ENCODE results near the gene VEZT.
A peak's percentile ranks its signal among the peaks of the same experiment; 100 is the strongest.
"Not testable (repeated sequence)": the region's sequence is repeated elsewhere in the genome, so short reads cannot be mapped to it uniquely, and the experiment has no call there.

Gene VEZT

GRCh38 chr12:95217377-95218149, at the start of gene VEZT, which contains the start of gene FGD6:
Gene VEZT, plus strand, starts transcription at chr12:95217807. Its CDS starts 44 bp downstream, at chr12:95217851.
Gene FGD6, minus strand, starts transcription at chr12:95217467. Its CDS starts 227 bp downstream, at chr12:95217240.
- peak; percentile 98 to 100 for DNase-seq

- DNase-seq: no peak
These were observed 48.9 kb upstream of the VEZT start for GRCh38 chr12:95168746-95169145.

- no peak for DNase-seq
These were observed 48.2 kb upstream of the VEZT start for GRCh38 chr12:95169368-95169767.

- DNase-seq: peak in 1 of 2 experiments; percentile 34
These were observed 44.0 kb upstream of the VEZT start for GRCh38 chr12:95173392-95174251.

GRCh38 chr12:95177201-95177768, 40.3 kb upstream of the VEZT start:
- DNase-seq: no peak

- no peak for DNase-seq
These were observed 39.5 kb upstream of the VEZT start for GRCh38 chr12:95178136-95178535.

- DNase-seq: no peak
These were observed 38.6 kb upstream of the VEZT start for GRCh38 chr12:95179011-95179410.

- DNase-seq: peak in 1 of 2 experiments; percentile 6
These were observed 36.5 kb upstream of the VEZT start for GRCh38 chr12:95181103-95181502.

- no peak for DNase-seq
These were observed 34.7 kb upstream of the VEZT start for GRCh38 chr12:95182868-95183415.

- no peak for DNase-seq
These were observed 33.5 kb upstream of the VEZT start for GRCh38 chr12:95184121-95184520.

GRCh38 chr12:95185072-95185471, 32.5 kb upstream of the VEZT start:
- DNase-seq: no peak

- DNase-seq: no peak
These were observed 31.8 kb upstream of the VEZT start for GRCh38 chr12:95185854-95186253.

- no peak for DNase-seq
These were observed 29.7 kb upstream of the VEZT start for GRCh38 chr12:95187865-95188415.

GRCh38 chr12:95191060-95191696, 26.4 kb upstream of the VEZT start:
- no peak for DNase-seq

- no peak for DNase-seq
These were observed 25.3 kb upstream of the VEZT start for GRCh38 chr12:95192271-95192670.

GRCh38 chr12:95193139-95193538, 24.5 kb upstream of the VEZT start:
- no peak for DNase-seq

GRCh38 chr12:95195122-95195521, 22.5 kb upstream of the VEZT start:
- peak in 1 of 2 experiments; percentile 60 for DNase-seq

GRCh38 chr12:95196875-95197569, 20.6 kb upstream of the VEZT start:
- DNase-seq: not testable (repeated sequence)

GRCh38 chr12:95197636-95198035, 20.0 kb upstream of the VEZT start:
- peak; percentile 8 to 48 for DNase-seq

- no peak for DNase-seq
These were observed 18.7 kb upstream of the VEZT start for GRCh38 chr12:95198914-95199313.

GRCh38 chr12:95200128-95200894, 17.3 kb upstream of the VEZT start:
- DNase-seq: peak in 1 of 2 experiments; percentile 8
